ENCODE results near the gene FURIN. TPM values are rescaled to one million over a fixed set of nuclear protein-coding genes. Genes with fewer than 3 reads are reported as not detected.
"Not testable (repeated sequence)": the region's sequence is repeated elsewhere in the genome, so short reads cannot be mapped to it uniquely, and the experiment has no call there.

Gene FURIN
- polyA plus RNA-seq, 1 donor: 36.5 TPM

- peak; percentile 72 for DNase-seq
These were observed 33.9 kb downstream of the FURIN start for GRCh38 chr15:90902040-90902839.

GRCh38 chr15:90902840-90903732 is 34.7 kb downstream of the FURIN start, which contains the start of gene MAN2A2:
Gene MAN2A2, plus strand, starts transcription at chr15:90903302. Its CDS starts 906 bp downstream, at chr15:90904208.
- DNase-seq: no peak

GRCh38 chr15:90903733-90904536 is 35.5 kb downstream of the FURIN start:
- no peak for DNase-seq

GRCh38 chr15:90904746-90905145 is 36.4 kb downstream of the FURIN start:
- DNase-seq: no peak

- DNase-seq: no peak
These were observed 37.2 kb downstream of the FURIN start for GRCh38 chr15:90905306-90906180.

- DNase-seq: no peak
These were observed 37.9 kb downstream of the FURIN start for GRCh38 chr15:90906181-90906849.

GRCh38 chr15:90907051-90907660 is 38.8 kb downstream of the FURIN start:
- DNase-seq: no peak

- DNase-seq: no peak
These were observed 39.6 kb downstream of the FURIN start for GRCh38 chr15:90907838-90908507.

- not testable (repeated sequence) for DNase-seq
These were observed 41.1 kb downstream of the FURIN start for GRCh38 chr15:90909449-90909848.

GRCh38 chr15:90909976-90910375 is 41.6 kb downstream of the FURIN start:
- no peak for DNase-seq

- no peak for DNase-seq
These were observed 42.3 kb downstream of the FURIN start for GRCh38 chr15:90910441-90911301.

- DNase-seq: no peak
These were observed 42.9 kb downstream of the FURIN start for GRCh38 chr15:90911302-90911623.

GRCh38 chr15:90911906-90912769 is 43.8 kb downstream of the FURIN start:
- DNase-seq: no peak

GRCh38 chr15:90912770-90913075 is 44.3 kb downstream of the FURIN start:
- DNase-seq: no peak

- DNase-seq: no peak
These were observed 45.1 kb downstream of the FURIN start for GRCh38 chr15:90913398-90913944.

- no peak for DNase-seq
These were observed 46.1 kb downstream of the FURIN start for GRCh38 chr15:90914305-90915080.
